Gastroesophageal sphincter (tissue), 3 donors: ENCODE measurements around the gene CFP.

ENCODE experiments used
- EP300 ChIP-seq: sonication (generic); formaldehyde crosslinking; IDR thresholded peaks from one replicate; pipeline ENCODE4 v1.6.1; 2017; ENCODE audit warnings: antibody characterized with exemption, mild to moderate bottlenecking
- POLR2AphosphoS5 ChIP-seq: sonication (generic); formaldehyde crosslinking; IDR thresholded peaks from one replicate; pipeline ENCODE4 v1.6.1; 2017; ENCODE audit warnings: antibody characterized with exemption
- TF ChIP-seq, protein P1 (sequence below), 4 experiments: fragments of 200-600 bp in 2 of 4; fragments of 450-650 bp in 2 of 4; sonication (generic) in 1 of 4; IDR thresholded peaks; one replicate each; pipeline ENCODE4 v1.5.1; 2017 to 2019; ENCODE audit warnings: antibody characterized with exemption in 4 of 4, mild to moderate bottlenecking in 2 of 4, moderate library complexity in 2 of 4

DNA sequence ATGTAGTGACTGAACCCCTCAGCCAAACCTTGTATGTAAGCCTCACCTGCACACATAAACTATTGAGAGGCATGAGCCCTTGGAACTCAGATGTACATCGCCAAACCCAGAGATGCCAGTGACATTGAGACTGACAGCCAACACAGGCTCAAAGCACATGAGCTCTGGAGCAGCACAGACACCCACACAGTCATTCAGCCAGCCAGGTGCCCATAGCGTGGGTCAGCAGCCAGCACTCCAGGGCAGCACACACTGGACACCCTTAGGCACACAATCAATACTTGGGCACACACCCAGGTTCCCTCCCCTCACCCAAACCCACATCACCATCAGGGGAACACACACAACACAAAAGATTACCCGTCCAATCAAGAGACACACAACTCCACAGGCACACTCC is 51.8 kb downstream of the CFP start:
- no peak for TF ChIP-seq EP300
- TF ChIP-seq, protein P1, sequence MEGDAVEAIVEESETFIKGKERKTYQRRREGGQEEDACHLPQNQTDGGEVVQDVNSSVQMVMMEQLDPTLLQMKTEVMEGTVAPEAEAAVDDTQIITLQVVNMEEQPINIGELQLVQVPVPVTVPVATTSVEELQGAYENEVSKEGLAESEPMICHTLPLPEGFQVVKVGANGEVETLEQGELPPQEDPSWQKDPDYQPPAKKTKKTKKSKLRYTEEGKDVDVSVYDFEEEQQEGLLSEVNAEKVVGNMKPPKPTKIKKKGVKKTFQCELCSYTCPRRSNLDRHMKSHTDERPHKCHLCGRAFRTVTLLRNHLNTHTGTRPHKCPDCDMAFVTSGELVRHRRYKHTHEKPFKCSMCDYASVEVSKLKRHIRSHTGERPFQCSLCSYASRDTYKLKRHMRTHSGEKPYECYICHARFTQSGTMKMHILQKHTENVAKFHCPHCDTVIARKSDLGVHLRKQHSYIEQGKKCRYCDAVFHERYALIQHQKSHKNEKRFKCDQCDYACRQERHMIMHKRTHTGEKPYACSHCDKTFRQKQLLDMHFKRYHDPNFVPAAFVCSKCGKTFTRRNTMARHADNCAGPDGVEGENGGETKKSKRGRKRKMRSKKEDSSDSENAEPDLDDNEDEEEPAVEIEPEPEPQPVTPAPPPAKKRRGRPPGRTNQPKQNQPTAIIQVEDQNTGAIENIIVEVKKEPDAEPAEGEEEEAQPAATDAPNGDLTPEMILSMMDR (IDR thresholded peaks at IDR 0.05): no peak
- no peak for TF ChIP-seq POLR2AphosphoS5
